OCI-LY7 (cell line): ENCODE data around the gene CCDC33. TPM values are rescaled to one million over a fixed set of nuclear protein-coding genes. Genes with fewer than 3 reads are reported as not detected.

ENCODE experiments used
- BruUV-seq: library from RNA; stranded (reverse); fragments of 400-500 nt; replicated peaks from 2 replicates; lab custom pipeline; 2021; lab: Mats Ljungman, UMichigan
- CTCF ChIA-PET: fragments of 300-600 bp; sonication (Branson Sonifier 250); formaldehyde crosslinking; loops from one replicate; lab custom pipeline; 2022; ENCODE audit warnings: antibody characterized with exemption; ENCODE audit not compliant: unreplicated experiment; lab: Charles Lee
- POLR2A ChIA-PET: fragments of 300-600 bp; sonication (Branson Sonifier 250); formaldehyde crosslinking; loops from one replicate; lab custom pipeline; 2022; ENCODE audit warnings: antibody characterized with exemption; lab: Charles Lee
- DNase-seq: peaks from one replicate; pipeline ENCODE4 v3.0.0-alpha.2; 2015; ENCODE audit warnings: low spot score
- H2AFZ ChIP-seq: fragments of 200-600 bp; sonication (generic), shearing (Covaris generic); 2 replicates; pipeline ENCODE4 v1.6.1; 2014; ENCODE audit warnings: mild to moderate bottlenecking, antibody characterized with exemption, low read length, moderate library complexity
- H3K27ac ChIP-seq: fragments of 200-600 bp; sonication (generic); 2 replicates; pipeline ENCODE4 v1.5.1; 2014; ENCODE audit warnings: mixed run types, low read depth, mild to moderate bottlenecking, moderate library complexity, low read length, inconsistent platforms; ENCODE audit not compliant: poor library complexity, severe bottlenecking
- H3K36me3 ChIP-seq: fragments of 200-600 bp; sonication (generic); 2 replicates; pipeline ENCODE4 v1.6.1; 2014; ENCODE audit warnings: mild to moderate bottlenecking, antibody characterized with exemption, low read length, moderate library complexity, mixed read lengths; ENCODE audit not compliant: insufficient read depth
- H3K4me1 ChIP-seq: fragments of 200-600 bp; sonication (generic); 2 replicates; pipeline ENCODE4 v1.5.1; 2014; ENCODE audit warnings: mild to moderate bottlenecking, low read length; ENCODE audit not compliant: insufficient read depth, poor library complexity, severe bottlenecking
- H3K4me2 ChIP-seq: fragments of 200-600 bp; sonication (generic); 2 replicates; pipeline ENCODE4 v1.6.1; 2014; ENCODE audit warnings: mild to moderate bottlenecking, low read length
- H3K4me3 ChIP-seq: fragments of 200-600 bp; sonication (generic); 2 replicates; pipeline ENCODE4 v1.5.1; 2014; ENCODE audit warnings: mild to moderate bottlenecking, low read depth, low read length; ENCODE audit not compliant: poor library complexity, severe bottlenecking
- H3K79me2 ChIP-seq: fragments of 200-600 bp; sonication (generic); 2 replicates; pipeline ENCODE4 v1.6.1; 2016; ENCODE audit warnings: low read depth, mild to moderate bottlenecking, low read length, moderate library complexity, mixed read lengths; ENCODE audit not compliant: insufficient read depth
- H3K9me2 ChIP-seq: fragments of 200-600 bp; sonication (generic); 2 replicates; pipeline ENCODE4 v1.6.1; 2016; ENCODE audit warnings: mild to moderate bottlenecking, low read length, mixed read lengths; ENCODE audit not compliant: insufficient read depth
- H3K9me3 ChIP-seq: fragments of 200-600 bp; sonication (generic); 2 replicates; pipeline ENCODE4 v1.6.1; 2014; ENCODE audit warnings: mild to moderate bottlenecking, mixed run types, low read length, mixed read lengths
- H4K20me1 ChIP-seq: fragments of 200-600 bp; sonication (generic); 2 replicates; pipeline ENCODE4 v1.6.1; 2014; ENCODE audit warnings: mild to moderate bottlenecking, antibody characterized with exemption, low read length, moderate library complexity, mixed read lengths; ENCODE audit not compliant: insufficient read depth
- CTCF ChIP-seq: fragments of 200-600 bp; sonication (generic); conservative IDR thresholded peaks from 2 replicates; pipeline ENCODE4 v1.5.1; 2014; ENCODE audit warnings: mild to moderate bottlenecking, antibody characterized with exemption, low read length, moderate library complexity, mixed read lengths
- EZH2phosphoT487 ChIP-seq: fragments of 200-600 bp; sonication (generic); IDR thresholded peaks from 2 replicates; pipeline ENCODE4 v1.6.1; 2018; ENCODE audit warnings: low read depth, borderline replicate concordance, mild to moderate bottlenecking, mixed run types, antibody characterized with exemption, low read length, moderate library complexity, mixed read lengths
- intact Hi-C: fragments of 100-400 bp; cut with micrococcal nuclease; formaldehyde crosslinking; loops from one replicate; pipeline ENCODE4 v1.10.0; 2022; ENCODE audit not compliant: unreplicated experiment
- total RNA-seq, 2 experiments: library from RNA; depleted of rRNA in 1 of 2; stranded (reverse); fragments of >200 nt in 1 of 2; shearing (Covaris generic) in 1 of 2; gene quantifications; 2 replicates each; pipeline ENCODE4 v1.2.3, GENCODE V29; 2014 to 2022

Gene CCDC33
- total RNA-seq, 2 experiments from 2014 or later, result not detected

GRCh38 chr15:74252291-74252690, 16.2 kb downstream of the CCDC33 start:
- no TSS peak for BruUV-seq
- Histone ChIP-seq H3K9me2 (no peaks in the 10 kb centered on the region), H3K9me3 (no peaks in the 10 kb centered on the region), H3K4me1 (peaks cover 6% of the 10 kb centered on the region), H3K36me3 (no peaks in the 10 kb centered on the region), H3K4me2 (no peak overlapping the region), H2AFZ (no peak overlapping the region), H3K4me3 (no peak overlapping the region), H4K20me1 (no peaks in the 10 kb centered on the region), H3K79me2 (no peaks in the 10 kb centered on the region), H3K27ac (no peak overlapping the region)
- DNase-seq, result no peak
- intact Hi-C loops, result no loop called here
- ChIA-PET CTCF (no interaction called here), POLR2A (interaction anchor here (0.6 to 1.1 kb wide), 2 partner anchors 16 to 102 kb away, joined by 3 to 6 read pairs; no protein-coding TSS in a partner anchor)
- TF ChIP-seq CTCF (no peak), EZH2phosphoT487 (no peak)

DNA sequence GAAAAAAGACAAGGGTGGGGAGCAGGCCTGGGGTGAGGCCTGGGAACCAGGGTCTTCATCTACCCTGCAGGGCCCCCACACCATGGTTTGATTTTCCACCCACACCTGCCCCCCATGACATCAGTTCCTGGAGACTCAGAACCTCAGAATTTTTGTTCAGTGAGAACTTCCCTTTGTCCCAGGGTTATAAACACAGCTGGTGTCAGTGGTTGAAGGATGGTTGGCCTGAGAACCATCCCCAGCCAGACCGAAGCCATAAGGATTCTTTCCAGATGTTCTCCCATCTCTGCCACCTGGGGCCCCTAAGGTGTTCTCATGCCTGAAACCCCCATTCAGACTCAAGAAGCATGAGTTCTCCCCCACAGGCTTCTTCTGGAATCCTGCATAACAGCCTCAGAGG, 16.6 kb downstream of the CCDC33 start:
- no peak overlapping the region for H3K4me2 ChIP-seq
- no peak for DNase-seq
- no peak overlapping the region for H2AFZ ChIP-seq
- H3K4me1 ChIP-seq, result peaks cover 6% of the 10 kb centered on the region
- no peak for TF ChIP-seq EZH2phosphoT487
- no peak for TF ChIP-seq CTCF
- H3K36me3 ChIP-seq, result no peaks in the 10 kb centered on the region
- no peaks in the 10 kb centered on the region for H3K9me2 ChIP-seq
- ChIA-PET CTCF (interaction anchor here (0.6 kb wide), 1 partner anchor 280 kb away, joined by 3 read pairs; no protein-coding TSS in a partner anchor), POLR2A (interaction anchor here (0.6 kb wide), 1 partner anchor 16 kb away, joined by 6 read pairs; no protein-coding TSS in a partner anchor)
- H3K79me2 ChIP-seq, result no peaks in the 10 kb centered on the region
- BruUV-seq, result no TSS peak
- no peak overlapping the region for H3K4me3 ChIP-seq
- intact Hi-C loops, result no loop called here
- no peaks in the 10 kb centered on the region for H4K20me1 ChIP-seq
- no peak overlapping the region for H3K27ac ChIP-seq
- no peaks in the 10 kb centered on the region for H3K9me3 ChIP-seq

DNA sequence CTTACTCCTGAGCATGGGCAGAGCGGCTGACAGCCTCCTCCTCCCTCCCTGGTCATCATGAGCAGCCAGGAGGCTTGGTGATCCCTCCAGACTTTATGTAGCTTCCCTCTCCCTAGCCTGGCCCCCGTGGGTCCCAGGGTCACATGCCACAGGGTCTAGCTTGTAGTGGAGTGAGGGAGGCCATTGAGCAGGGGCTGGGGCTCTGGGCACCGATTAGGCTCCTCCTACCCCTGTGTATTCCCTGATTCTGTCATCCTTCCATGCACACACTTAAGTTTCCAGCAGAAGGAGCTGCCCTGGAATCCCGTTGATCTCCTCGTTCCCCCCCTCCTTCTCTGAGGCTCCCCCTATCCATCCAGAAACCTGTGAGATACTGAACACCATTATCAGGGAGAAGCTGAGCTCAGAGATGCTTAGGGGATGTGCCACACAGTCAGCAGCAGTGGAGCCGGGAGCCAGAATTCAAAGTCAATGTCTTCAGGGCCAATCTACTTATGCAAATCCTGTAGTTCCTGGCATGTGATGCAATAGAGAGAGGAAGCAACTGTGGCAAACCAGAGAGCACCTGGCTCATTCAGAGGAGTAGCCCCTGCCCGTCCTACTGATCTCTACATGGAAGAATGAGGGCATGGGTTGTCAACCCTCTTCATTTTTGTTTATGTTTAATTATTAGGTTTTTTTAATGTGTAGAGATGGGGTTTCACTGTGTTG, 17.2 kb downstream of the CCDC33 start:
- H3K36me3 ChIP-seq, result no peaks in the 10 kb centered on the region
- no peak overlapping the region for H2AFZ ChIP-seq
- BruUV-seq, result no TSS peak
- no peak for TF ChIP-seq EZH2phosphoT487
- TF ChIP-seq CTCF, result no peak
- ChIA-PET POLR2A (interaction anchor here (0.6 kb wide), 1 partner anchor 169 kb away, joined by 3 read pairs; no protein-coding TSS in a partner anchor), CTCF (interaction anchor here (0.6 kb wide), 1 partner anchor 281 kb away, joined by 3 read pairs; no protein-coding TSS in a partner anchor)
- DNase-seq, result peak; percentile 44
- intact Hi-C loops, result no loop called here
- no peaks in the 10 kb centered on the region for H3K79me2 ChIP-seq
- H3K9me3 ChIP-seq, result no peaks in the 10 kb centered on the region
- no peak overlapping the region for H3K4me3 ChIP-seq
- H3K9me2 ChIP-seq, result no peaks in the 10 kb centered on the region
- no peaks in the 10 kb centered on the region for H4K20me1 ChIP-seq
- H3K27ac ChIP-seq, result no peak overlapping the region
- H3K4me2 ChIP-seq, result peak overlapping the region; percentile 11; the same call in 1 of the 2 replicates
- H3K4me1 ChIP-seq, result peaks cover 6% of the 10 kb centered on the region
